K562 (cell line): ENCODE measurements around the gene ZC3H7B. TPM values are rescaled to one million over a fixed set of nuclear protein-coding genes. Genes with fewer than 3 reads are reported as not detected.
A peak's percentile ranks its signal among the peaks of the same experiment; 100 is the strongest.

Experiments used
- BHLHE40 ChIP-seq: IDR thresholded peaks from 2 replicates; pipeline ENCODE4 v1.6.1; 2011; ENCODE audit warnings: low read length, improper control_type of control experiment
- CTCF ChIP-seq, 3 experiments: IDR thresholded peaks in 2 of 3; conservative IDR thresholded peaks in 1 of 3; 2 replicates each; pipeline ENCODE4 v1.5.1; 2011 to 2012; ENCODE audit warnings: low read length in 3 of 3, mild to moderate bottlenecking in 3 of 3, control low read depth in 2 of 3, improper control_type of control experiment in 1 of 3, inconsistent platforms in 1 of 3, low read depth in 1 of 3, mixed read lengths in 1 of 3, moderate library complexity in 1 of 3; ENCODE audit not compliant: insufficient read depth in 2 of 3
- CTCFL ChIP-seq: IDR thresholded peaks from 2 replicates; pipeline ENCODE4 v1.6.1; 2011; ENCODE audit warnings: borderline replicate concordance, low read depth, mild to moderate bottlenecking, moderate library complexity, low read length; ENCODE audit not compliant: insufficient read depth, poor library complexity, severe bottlenecking
- DIDO1 ChIP-seq: fragments of 450-650 bp; IDR thresholded peaks from 2 replicates; pipeline ENCODE4 v1.6.1; 2016; ENCODE audit warnings: low read depth, missing biosample characterization, missing genetic modification characterization
- ESRRB ChIP-seq: fragments of 250-450 bp; sonication (Bioruptor Pico); IDR thresholded peaks from 2 replicates; pipeline ENCODE4 v1.5.0; 2020; ENCODE audit warnings: mild to moderate bottlenecking, moderate library complexity, borderline replicate concordance
- HMGN3 ChIP-seq: IDR thresholded peaks from 2 replicates; pipeline ENCODE4 v1.6.1; 2011; ENCODE audit warnings: borderline replicate concordance, low read depth, mild to moderate bottlenecking, mixed read lengths, low read length; ENCODE audit not compliant: insufficient read length; ENCODE audit errors: extremely low read depth
- MXD1 ChIP-seq: fragments of 250-450 bp; sonication (Bioruptor Pico); IDR thresholded peaks from 2 replicates; pipeline ENCODE4 v1.8.0; 2021; ENCODE audit warnings: borderline replicate concordance, mild to moderate bottlenecking, moderate library complexity; ENCODE audit not compliant: poor library complexity, severe bottlenecking
- NFYB ChIP-seq: IDR thresholded peaks from 2 replicates; pipeline ENCODE4 v1.6.1; 2011; ENCODE audit warnings: mild to moderate bottlenecking, moderate library complexity; ENCODE audit not compliant: insufficient read length; ENCODE audit errors: extremely low read depth
- NONO ChIP-seq, 2 experiments: fragments of 200-400 bp in 1 of 2; fragments of 450-650 bp in 1 of 2; formaldehyde crosslinking in 1 of 2; IDR thresholded peaks; 2 replicates each; pipeline ENCODE4 v1.6.1; 2017; ENCODE audit warnings: low read depth in 2 of 2, mild to moderate bottlenecking in 2 of 2, moderate library complexity in 2 of 2, low read length in 1 of 2
- SMAD4 ChIP-seq: fragments of 250-450 bp; sonication (Bioruptor Pico); conservative IDR thresholded peaks from 2 replicates; pipeline ENCODE4 v1.8.0; 2021; ENCODE audit warnings: inconsistent platforms, mild to moderate bottlenecking, moderate library complexity
- TOE1 ChIP-seq, 2 experiments: fragments of 450-650 bp in 1 of 2; sonication (generic) in 1 of 2; formaldehyde crosslinking in 1 of 2; IDR thresholded peaks; 2 replicates each; pipeline versions ENCODE4 v1.7.1 to v1.8.0; 2016 to 2022; ENCODE audit warnings: borderline replicate concordance in 2 of 2, mild to moderate bottlenecking in 2 of 2, antibody characterized with exemption in 1 of 2, inconsistent platforms in 1 of 2, low read depth in 1 of 2, missing genetic modification reagents in 1 of 2, moderate library complexity in 1 of 2
- USF1 ChIP-seq: sonication (generic); formaldehyde crosslinking; IDR thresholded peaks from 2 replicates; pipeline ENCODE4 v1.9.0; 2022; ENCODE audit warnings: mild to moderate bottlenecking, missing genetic modification reagents
- ZNF551 ChIP-seq: fragments of 250-450 bp; sonication (Bioruptor Pico); IDR thresholded peaks from 2 replicates; pipeline ENCODE4 v1.5.0; 2021; ENCODE audit warnings: mild to moderate bottlenecking, moderate library complexity
- ZNF592 ChIP-seq: fragments of 450-650 bp; IDR thresholded peaks from 2 replicates; pipeline ENCODE4 v1.6.1; 2017; ENCODE audit warnings: antibody characterized with exemption, mild to moderate bottlenecking
- ZSCAN32 ChIP-seq: fragments of 450-650 bp; formaldehyde crosslinking; IDR thresholded peaks from 2 replicates; pipeline ENCODE4 v1.4.0; 2020; ENCODE audit warnings: mild to moderate bottlenecking, moderate library complexity
- polyA plus RNA-seq, 8 experiments: library from polyadenylated mRNA; depleted of rRNA in 4 of 8; stranded (reverse) in 5 of 8; unstranded in 3 of 8; fragments of >200 nt; fragmentation: Nextera tagmentation in 2 of 8; fragmentation: Illumina TruSeq in 1 of 8; extraction: Ambion mirVana in 2 of 8; extraction: Trizol in 1 of 8; gene quantifications; 2 replicates each; pipeline versions ENCODE4 v1.2.1 to v1.2.3, GENCODE V29; 2011 to 2014; ENCODE audit warnings: inconsistent platforms in 1 of 8, missing spikeins in 1 of 8
- total RNA-seq, 7 experiments: library from RNA; depleted of rRNA in 6 of 7; stranded (reverse); fragments of >200 nt in 6 of 7; fragmentation: Illumina TruSeq in 2 of 7; extraction: Trizol in 2 of 7; gene quantifications; 2 replicates each; pipeline versions ENCODE4 v1.2.1 to v1.2.3, GENCODE V29; 2011 to 2021; ENCODE audit warnings: low replicate concordance in 1 of 7

The ZC3H7B gene
- total and polyA plus RNA-seq, 9 of the 15 experiments (the other 6 are each of a cell fraction or from before 2014, with no cell fraction given) = 0.07 to 49.8 (median 26.8) TPM

GRCh38 chr22:41367039-41367679 lies 65.8 kb downstream of the ZC3H7B start (continued):
- TF ChIP-seq HMGN3 (peak; percentile 51), ESRRB (no peak), MXD1 (CRISPR knock-in tag) (no peak), NFYB (peak; percentile 74), ZNF592 (peak; percentile 45; the same call in 1 of the 2 replicates), SMAD4 (CRISPR knock-in tag) (peak; percentile 61), TOE1 (IDR thresholded peaks at IDR 0.05; ENCODE audit: borderline replicate concordance) (no peak), TOE1 (CRISPR knock-in tag; IDR thresholded peaks at IDR 0.05; ENCODE audit: borderline replicate concordance, low read depth) (0 out of 2 replicates have a peak, but pooled peaks have one; percentile 22), BHLHE40 (peak; percentile 80), CTCF (IDR thresholded peaks at IDR 0.05 in 2 of 3, conservative IDR thresholded peaks at IDR 0.05 in 1 of 3; ENCODE audit: insufficient read depth in 2 of 3, low read depth in 1 of 3, low read length in 3 of 3) (peak; percentile 36 to 54 (median 48); a peak in 5 of 6 replicates), DIDO1 (tag) (no peak), ZNF551 (CRISPR knock-in tag) (no peak), CTCFL (peak; percentile 43), USF1 (peak; percentile 100), NONO (IDR thresholded peaks at IDR 0.05; ENCODE audit: low read depth in 2 of 2, low read length in 1 of 2) (no peak), ZSCAN32 (CRISPR knock-in tag) (no peak)
